HUDEP-2 (cell line): ENCODE results near the gene TNPO1.

Source experiments
- DNase-seq, 76 experiments: peaks; one replicate each; lab custom pipeline; 2025; ENCODE audit not compliant: unreplicated experiment in 76 of 76; lab: John Stamatoyannopoulos, UW

The TNPO1 gene

DNA sequence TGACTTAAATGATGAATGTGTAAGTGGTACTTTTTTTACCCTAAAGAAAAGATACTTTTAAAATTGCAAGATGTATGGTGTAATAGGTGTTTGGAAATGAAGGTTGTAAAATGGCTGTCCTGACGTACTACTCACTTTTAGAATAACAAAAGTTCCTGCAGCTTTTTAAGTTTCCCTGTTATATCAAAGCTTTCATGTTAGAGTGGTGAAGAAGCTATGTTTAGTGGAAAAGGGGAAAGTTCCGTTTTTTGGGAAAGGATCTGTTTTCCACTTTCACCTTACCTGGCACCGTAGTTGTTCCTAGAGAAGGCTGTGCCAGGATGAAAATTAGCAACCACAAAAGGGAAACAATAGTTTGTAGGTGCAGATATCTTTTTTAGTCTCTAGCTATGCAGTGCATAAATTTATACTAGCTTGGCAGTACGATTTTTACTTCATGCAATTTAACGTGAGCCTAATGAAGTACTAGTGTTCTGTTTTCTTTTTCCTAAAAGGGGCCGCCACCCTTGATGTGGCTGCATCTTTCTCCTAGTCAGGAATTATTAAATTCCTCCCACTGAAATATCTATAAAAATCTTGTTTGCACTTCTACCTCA, 1.3 kb downstream of the TNPO1 start:
- no peak for DNase-seq

DNA sequence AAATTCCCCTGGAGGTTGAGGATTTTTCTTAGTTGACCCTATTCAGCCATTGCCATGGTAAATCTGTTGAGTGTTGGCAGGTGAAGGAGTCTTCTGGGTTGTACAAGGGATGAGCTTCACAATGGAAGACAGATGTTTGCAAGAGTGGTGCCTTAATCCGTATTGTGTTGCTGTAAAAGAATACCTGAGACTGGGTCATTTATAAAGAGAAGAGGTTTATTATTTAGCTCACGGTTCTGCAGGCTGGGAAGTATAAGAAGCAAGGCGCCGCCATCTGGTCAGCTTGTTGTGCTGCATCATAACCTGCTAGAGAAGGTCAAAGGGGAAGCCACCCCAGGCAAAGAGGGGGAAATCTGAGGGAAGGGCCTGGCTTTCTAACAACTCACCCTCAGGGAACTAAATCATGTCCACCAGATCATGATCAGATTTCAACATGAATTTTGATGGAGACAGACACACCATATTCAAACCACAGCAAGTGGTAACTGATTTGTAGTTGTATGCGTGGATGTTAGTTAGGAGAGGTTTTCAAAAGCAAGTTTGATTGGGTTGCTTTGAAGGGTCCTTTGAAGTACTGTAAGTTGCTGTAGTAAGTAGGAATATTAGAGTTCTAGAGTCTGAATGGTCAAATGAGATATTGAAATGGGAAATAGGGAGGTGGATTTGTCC, 2.5 kb downstream of the TNPO1 start:
- peak in 46 of 76 experiments; percentile 1 to 53 (median 18) for DNase-seq

DNA sequence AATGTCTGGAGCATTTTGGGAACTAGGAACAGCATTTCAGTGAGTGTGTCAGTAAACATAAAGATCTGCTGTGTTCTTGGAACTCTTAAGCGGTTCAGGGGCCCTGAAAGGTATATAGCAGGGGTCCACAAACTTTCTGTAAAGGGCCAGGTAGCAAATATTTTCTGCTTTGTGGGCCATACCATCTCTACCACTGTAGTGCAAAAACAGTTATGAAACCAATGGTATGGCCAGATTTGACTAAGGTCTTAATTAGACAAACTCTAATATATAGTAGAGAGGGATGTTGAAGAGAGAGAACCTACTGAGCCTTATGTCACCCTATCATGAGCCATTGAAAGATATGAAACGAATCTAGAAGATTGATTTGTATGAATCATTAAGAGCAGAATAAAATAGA, 5.3 kb downstream of the TNPO1 start:
- no peak for DNase-seq

DNA sequence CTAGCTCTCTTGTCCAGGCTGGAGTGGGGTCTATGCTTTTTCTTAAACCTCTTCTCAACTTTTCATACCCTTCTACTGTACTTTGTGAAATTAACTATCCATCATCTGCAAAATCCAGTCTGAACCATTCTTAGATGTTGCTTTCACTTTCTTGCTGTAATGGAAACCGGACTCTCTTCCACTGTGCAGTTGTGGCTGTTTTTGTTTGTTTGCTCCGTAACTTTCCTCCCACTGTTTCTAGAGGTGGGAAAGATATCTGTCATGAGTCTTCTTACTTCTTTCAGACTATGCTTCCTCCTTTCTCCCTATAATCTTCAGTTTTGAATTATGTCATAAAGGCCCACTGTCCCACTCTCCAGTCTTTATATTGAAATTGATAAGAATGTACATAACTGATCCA, 6.5 kb downstream of the TNPO1 start:
- DNase-seq: no peak

DNA sequence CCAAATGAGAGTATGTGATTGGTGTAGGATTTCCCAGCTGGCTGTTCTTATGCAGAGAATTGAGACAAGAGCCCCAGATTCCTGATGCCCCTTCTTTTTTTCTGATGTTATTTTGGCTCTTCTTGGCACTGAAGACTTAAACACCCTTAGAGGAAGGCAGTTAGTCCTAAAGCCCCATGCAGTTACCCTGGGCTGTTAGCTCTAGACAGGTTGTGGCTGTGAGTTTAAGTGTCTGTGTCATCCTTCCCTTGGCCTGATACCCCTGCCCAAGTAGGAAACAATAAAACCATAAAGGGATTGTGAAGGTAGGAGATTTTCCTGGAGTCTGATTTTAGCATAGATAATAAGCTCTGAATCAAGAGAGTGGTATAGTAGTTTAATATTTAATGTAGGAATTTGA, 13.2 kb downstream of the TNPO1 start:
- no peak for DNase-seq

DNA sequence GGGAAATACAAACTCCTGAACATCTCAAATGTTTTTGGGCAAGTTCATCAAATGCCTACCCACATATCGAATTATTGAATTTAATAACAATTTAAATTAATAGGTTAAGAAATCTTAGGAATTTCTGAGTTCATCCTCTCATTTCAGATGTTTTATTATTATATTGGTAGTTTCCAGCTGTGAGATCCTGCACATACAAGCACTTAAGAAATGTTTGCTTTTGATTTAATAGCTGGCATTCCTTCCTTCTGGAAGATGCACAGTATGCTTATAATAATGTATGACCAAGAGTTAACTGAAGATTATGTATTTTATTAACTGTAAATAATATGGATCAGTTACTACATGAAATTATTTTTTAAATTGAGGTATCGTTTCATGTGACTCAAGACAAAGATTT, 13.9 kb downstream of the TNPO1 start:
- no peak for DNase-seq

DNA sequence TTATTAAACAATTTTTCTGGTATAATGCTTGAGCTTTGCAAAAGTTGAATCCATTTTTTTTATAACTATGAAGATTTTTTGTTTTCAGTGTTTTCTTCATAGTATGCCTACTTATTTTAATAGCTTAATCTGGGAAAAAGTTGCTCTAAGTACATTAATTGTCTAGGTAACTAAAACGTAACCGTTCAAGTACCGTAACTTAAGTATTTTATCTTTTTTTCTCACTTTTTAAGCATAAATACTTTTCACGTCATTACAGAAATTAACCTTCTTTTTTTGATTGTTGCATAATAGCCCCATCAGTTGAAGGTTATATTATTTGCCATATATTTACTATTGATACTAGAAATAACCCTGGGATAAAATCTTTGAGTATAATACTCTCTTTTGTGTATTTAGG, 15.2 kb downstream of the TNPO1 start:
- DNase-seq: no peak

DNA sequence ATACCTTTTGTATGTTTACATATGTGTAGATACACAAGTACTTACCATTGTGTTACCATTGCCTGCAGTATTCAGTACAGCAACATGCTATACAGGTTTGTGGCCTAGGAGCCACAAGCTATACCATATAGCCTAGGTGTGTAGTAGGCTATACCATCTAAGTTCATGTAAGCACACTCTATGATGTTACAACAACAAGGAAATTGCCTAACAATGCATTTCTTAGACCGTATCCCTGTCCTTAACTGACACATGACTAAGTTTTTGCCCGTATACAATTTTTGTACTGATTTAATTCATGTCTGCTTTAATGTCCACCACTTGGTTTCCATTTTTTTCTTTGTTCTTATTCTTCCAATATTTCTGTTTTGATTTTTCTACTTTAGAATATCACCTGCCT, 18.5 kb downstream of the TNPO1 start:
- no peak for DNase-seq

DNA sequence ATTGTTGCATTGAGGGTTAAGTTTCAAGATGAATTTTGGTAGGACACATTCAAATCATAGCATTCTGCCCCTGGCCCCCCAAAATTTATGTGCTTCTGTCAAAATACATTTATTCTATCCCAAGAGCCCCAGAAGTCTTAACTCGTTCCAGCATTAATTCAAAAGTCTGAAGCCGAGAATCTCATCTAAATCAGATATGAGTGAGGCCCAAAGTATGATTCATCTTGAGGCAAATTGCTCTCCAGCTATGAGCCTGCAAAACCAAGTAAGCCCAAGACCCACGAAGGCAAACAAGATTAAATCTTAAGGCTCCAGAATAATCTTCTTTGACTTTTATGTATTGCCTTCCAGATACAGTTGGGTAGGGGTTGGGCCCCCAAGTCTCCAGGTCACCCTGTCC, 19.2 kb downstream of the TNPO1 start:
- DNase-seq: no peak

DNA sequence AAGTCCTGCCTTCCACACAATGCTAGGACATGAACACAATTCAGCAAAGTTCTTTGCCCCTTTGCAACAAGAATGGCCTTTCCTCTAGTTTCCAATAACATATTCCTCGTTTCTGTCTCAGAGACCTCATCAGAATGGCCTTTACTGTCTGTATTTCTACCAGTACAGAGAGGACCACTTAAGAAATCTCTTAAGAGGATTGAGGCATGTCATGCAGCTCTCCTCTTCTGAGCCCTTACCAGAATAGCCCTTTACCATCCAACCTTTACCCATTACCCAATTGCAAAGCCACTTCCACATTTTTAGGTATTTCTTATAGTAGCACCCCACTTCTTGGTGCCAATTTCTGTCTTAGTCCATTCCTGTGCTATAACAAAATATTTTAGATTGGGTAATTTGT, 20.3 kb downstream of the TNPO1 start:
- DNase-seq: no peak

DNA sequence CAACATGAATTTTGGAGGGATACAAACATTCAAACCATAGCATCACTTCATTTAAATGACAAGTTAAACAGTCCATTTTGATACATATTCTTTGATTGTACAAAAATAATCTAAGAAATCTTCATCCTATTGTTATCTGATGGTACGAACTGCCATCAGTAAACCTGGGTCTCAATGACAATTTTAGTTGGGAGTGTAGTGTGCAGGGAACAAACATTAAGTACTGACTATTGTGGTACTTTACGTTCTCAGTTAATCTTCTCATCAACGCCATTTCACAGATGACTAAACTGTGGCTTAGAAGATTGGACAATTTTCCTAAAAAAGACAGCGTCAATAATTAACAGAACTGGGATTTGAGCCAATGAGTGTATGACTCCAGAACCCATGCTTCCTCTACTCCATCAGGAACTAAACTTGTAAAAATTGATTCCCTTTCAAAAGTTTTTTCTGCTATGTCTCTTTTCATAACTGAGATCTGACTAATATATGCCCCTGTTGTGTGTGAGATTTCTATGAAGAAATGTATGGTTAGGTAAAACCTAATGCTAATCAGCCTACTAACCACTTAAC, 21.1 kb downstream of the TNPO1 start:
- DNase-seq: no peak

DNA sequence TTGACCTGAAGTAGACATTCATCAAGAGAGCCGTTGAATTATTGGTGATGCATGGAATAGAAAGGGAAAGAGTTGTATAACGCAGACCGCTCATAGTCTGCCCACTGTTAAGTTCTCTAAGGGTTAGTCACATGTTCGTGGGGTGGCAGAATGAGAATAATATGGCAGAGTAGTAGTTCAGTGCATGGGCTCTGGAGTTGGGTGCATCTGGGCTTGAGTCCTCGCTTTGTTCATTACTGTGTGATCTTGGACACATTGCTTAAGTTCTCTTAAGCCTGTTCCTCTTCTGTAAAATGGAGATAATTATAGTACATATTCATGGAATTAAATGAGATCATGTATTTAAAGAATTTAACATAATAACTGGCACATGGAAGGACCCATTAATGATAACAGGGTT, 23.6 kb downstream of the TNPO1 start:
- no peak for DNase-seq

DNA sequence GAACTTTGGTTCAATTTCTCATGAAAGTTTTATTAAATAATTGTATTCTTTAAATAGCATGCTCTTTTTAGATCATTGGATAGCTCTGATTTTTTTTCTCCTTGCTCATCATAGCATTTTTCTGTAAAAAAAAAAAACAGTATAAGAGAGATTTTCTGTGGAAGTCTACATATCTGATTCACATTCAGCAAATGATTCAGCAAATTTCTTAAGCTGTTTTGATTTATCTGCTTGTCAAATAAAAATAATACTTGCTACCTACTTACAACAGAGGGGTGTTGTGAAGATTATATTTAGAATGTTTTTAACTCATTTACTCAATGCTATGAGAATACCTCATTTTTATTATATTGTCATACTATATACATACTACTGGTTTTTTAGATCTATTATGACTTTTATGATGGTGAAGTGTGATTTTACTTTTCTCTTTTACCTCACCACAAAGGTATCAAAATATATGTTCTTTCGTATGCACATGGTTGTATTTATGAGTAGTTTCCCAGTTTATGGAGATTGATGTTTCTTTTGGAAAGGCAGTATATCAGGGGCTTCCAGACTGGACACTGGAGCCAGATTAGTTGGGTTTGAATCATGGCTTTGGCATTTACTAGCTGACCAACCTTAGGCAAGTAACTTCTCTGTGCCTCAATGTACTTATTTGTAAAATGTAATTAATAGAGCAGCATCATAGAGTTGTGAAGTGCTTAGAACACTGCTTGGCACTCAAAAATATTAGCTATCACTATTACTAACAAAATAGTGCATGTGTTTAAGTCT, 25.5 kb downstream of the TNPO1 start:
- DNase-seq: no peak

DNA sequence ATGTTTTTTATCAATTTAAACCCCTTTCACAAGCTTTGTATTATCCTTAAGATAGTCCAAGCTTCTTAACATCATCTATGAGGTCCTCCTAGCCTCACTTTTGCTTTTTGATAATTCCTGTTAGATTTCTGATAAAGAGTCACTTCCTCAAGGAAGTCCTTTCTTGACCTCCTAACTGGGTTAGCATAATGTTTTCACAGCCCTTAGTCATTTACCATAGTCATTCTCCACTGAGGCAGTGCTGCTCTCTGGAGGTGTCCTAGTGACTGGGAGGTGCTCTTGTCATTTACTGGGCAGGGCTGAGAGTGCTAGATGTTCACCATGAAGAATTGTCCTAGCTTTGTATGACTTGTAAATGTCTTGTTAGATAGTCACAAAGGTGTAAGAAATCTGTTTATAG, 26.4 kb downstream of the TNPO1 start:
- peak in 15 of 76 experiments; percentile 1 to 31 (median 3) for DNase-seq

DNA sequence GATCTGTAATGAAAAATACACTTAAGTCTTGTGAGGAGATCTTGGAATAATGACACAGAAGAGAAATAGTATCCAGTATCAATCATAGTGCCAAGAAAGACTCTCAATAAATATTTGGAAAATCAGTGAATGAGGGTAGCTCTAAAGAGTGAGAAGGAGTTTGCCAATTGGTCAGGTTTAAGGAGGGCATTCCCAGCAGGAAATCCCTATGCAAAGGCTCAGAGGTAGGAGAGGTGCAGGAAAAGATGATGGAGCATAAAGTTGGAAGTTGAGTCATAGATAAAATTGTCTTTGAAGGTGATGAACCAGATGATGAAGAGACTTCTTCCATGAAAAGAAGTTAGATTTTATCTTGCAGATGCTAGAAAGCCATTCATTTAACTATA, 27.8 kb downstream of the TNPO1 start:
- no peak for DNase-seq

DNA sequence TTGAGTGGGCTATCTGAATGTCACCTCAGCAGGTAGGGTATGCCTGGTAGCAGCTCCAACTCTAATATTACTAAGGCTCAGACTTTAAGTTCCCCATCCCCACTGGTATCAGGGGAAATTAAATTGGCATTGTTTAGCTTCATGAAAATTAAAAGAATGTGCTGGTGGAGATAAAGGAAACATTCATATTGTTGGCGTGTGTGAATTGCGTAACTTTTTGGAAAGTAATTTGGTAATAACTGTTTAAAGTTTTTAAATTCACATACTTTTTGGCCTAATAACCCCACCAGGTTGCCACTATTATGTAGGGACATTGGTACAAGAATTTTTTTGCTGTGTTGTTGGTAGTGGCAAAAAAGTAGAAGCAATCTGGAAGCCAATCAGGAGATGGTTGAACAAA, 29.4 kb downstream of the TNPO1 start:
- DNase-seq: no peak

DNA sequence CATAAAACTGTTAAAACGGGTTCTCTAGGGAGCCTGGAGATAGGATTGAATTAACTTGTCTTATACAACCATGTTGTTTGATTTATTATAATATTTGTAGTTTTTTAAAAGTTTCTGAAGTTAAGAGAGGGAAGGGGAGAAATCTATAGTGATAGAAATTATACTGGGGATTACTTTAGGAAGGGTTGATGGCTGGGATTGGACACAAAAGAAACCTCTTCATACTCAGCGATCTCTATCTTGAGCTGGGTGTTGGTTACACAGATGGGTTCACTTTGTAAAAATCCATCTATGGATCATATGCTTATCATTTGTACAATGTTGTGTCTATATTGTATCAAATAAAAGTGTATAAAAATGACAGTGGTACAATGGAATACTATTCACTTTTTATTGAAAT, 30.0 kb downstream of the TNPO1 start:
- no peak for DNase-seq

DNA sequence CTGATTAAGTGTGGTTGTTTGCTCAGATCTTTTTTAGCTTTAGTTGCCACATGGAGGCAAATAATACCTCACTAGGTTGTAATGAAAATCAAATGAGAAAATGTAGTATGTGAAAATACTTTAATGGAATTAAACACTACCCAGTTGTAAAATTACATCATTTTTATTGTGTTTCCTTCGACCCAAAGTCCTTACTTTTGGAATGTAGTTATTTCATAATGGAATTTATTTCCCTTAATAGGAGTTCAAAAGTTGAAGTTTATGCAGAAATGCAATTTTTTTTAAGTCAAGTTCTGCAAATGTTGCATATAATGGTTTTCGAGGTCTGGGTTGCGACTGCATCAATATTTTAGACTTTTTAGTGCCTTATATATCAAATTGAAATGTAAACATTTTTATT, 31.0 kb downstream of the TNPO1 start:
- DNase-seq: no peak

DNA sequence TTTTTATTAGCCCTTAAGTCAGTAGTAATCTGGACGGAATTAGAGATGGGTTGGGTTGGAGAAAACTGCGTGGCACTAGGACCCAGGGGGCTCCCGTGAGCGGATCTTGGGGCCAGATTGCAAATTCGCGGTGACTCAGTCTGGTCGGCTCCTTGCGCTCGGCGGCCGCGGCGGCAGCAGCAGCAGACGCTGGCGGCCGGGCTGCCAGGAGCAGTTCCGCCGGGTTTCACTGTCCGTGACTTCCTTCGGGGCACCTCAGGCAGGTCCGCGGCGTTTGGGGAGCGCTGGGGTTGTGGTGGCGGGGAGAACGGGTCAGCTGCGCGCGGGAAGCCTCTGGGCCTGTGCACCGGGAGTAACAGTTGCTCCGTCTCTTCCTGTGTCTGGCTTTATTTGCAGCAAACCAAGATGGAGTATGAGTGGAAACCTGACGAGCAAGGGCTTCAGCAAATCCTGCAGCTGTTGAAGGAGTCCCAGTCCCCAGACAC, 31.6 kb downstream of the TNPO1 start:
- DNase-seq: peak in 75 of 76 experiments; percentile 3 to 87 (median 74)

DNA sequence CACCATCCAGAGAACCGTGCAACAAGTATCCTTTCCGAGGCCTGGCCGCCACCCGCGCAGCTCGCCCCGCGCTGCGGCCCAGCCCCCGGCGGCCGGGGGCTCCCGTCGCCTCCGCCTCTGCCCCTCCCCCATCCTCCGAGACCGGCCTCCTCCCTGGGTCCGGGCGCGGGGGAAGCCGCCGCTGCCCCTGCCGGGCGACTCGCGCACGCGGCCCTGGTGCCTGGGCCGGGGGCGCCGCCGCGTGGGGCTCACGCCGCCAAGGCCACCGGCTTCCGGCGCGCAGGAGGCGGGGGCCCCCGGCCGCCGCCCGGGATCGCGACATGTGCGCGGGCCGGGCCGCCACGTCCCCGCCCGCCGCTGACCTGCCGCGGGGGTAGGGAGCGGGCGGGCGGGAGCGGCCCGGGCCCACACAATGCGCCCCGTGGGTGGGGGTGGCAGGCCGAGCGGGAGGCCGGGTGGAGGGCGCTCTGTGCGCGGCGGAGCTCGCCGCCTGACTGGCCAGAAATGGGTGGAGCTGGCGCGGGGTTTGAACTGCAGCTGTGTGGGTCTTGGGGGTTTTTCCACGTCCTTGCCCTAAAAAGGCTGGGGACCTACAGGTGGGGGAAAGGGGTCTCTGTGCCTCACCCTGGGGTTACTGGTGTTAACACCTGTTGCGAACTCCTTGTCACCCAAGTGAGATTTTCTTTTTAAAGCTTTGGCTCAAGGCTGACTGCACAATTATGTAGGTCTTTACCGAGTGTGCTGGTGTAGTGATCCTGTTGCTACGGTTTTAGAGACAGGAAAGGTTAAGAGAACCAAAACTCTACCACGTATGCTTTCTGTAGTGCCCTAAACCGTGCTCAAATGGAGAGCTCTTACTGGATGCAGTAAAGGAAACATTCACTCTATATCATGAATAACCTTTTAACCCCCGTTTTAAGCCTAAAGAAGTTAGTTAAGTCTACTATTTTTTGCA, 32.3 kb downstream of the TNPO1 start:
- peak in 46 of 76 experiments; percentile 1 to 61 (median 27) for DNase-seq
